Urothelium cell line (cell line): ENCODE data around the gene RAP1GAP2.
"Not testable (repeated sequence)": the region's sequence is repeated elsewhere in the genome, so short reads cannot be mapped to it uniquely, and the experiment has no call there.

Experiments
- DNase-seq: peaks from one replicate; pipeline ENCODE4 v3.0.0; 2011; ENCODE audit warnings: low spot score, mixed read lengths
- FAIRE-seq: peaks from 2 replicates; lab custom pipeline; 2011; peaks lifted over from hg19 to GRCh38; lab: Jason Lieb, UNC

The RAP1GAP2 gene

DNA sequence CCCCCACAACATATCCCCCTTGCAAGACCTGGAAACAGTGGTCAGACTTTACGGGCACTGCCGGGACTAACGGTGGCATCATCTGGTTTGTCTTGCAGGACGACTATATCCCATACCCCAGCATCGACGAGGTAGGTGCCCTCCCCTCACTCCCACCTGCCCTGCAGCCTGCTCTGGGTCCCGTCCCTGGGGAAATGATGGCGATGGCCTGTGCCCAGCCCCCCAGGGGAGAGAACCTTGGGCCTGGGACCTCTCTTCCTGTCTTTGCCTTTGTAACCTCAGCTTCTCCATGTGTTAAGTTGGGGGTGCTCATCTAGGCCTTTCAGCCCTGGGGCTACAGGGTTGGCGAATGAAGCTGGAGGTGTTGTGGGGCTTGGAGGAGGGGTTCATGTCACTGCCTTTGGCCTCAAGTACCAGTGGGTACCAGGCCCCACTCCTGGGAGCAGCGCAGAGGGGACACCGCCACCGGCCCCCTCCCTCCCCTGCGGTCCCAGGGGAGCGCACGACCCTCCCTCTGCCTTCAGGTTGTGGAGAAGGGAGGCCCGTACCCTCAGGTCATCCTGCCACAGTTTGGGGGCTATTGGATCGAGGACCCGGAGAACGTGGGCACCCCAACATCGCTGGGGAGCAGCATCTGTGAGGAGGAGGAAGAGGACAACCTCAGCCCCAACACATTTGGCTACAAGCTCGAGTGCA, 167.2 kb downstream of the RAP1GAP2 start:
- no peak for DNase-seq
- FAIRE-seq = no peak

DNA sequence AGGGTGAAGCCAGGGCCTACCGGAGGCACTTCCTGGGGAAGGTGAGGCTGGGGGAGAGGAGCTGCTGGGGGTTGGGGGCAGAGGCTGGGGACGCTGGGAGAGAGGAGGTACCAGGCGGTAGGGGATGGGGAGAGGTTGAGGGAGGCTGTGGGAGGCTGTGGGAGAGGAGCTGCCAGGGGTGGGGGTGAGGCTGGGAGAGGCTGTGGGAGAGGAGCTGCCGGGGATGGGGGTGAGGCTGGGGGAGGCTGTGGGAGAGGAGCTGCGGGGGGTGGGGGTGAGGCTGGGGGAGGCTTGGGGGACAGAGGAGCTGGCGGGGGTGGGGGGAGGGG, 167.8 kb downstream of the RAP1GAP2 start:
- no peak for FAIRE-seq
- DNase-seq = no peak

DNA sequence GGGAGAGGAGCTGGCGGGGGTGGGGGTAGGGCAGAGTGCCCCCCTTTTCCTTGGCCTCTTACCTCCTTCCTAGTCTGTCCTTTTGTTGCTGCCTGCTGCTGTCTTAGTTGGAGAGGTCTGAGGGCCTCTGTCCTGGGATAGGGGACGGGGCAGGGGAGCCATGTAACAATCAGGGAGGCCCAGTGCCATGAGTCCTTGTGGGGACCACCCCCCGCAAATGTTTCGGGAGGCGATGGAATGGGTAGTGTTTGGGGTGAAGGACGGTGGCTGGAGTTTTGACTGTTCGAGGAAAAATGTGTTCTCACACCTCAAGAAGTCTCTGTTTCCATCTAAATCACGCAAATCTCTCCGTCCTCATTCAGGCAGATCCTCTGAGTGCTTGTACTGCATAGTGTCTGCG, 168.1 kb downstream of the RAP1GAP2 start:
- FAIRE-seq = no peak
- no peak for DNase-seq

DNA sequence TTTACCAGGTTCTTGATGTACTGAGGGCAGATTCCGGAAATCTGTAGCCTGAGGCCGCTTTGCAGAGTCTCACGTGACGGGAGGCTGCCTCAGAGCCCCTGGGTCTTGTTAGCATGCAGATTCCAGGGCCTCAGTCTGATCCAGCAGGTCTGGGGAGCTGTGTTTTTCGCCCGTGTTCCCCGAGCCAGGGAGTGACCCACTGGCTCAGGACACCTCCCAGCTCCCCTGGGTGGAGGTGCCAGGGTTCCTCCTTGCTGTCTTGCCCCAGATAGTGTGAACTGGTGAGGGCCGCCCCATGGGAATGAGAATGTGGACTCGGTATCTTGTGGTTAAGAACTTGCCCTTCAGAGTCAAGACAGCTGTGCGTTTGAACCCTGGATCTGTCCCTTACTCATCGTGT, 168.6 kb downstream of the RAP1GAP2 start:
- DNase-seq = no peak
- FAIRE-seq = no peak

DNA sequence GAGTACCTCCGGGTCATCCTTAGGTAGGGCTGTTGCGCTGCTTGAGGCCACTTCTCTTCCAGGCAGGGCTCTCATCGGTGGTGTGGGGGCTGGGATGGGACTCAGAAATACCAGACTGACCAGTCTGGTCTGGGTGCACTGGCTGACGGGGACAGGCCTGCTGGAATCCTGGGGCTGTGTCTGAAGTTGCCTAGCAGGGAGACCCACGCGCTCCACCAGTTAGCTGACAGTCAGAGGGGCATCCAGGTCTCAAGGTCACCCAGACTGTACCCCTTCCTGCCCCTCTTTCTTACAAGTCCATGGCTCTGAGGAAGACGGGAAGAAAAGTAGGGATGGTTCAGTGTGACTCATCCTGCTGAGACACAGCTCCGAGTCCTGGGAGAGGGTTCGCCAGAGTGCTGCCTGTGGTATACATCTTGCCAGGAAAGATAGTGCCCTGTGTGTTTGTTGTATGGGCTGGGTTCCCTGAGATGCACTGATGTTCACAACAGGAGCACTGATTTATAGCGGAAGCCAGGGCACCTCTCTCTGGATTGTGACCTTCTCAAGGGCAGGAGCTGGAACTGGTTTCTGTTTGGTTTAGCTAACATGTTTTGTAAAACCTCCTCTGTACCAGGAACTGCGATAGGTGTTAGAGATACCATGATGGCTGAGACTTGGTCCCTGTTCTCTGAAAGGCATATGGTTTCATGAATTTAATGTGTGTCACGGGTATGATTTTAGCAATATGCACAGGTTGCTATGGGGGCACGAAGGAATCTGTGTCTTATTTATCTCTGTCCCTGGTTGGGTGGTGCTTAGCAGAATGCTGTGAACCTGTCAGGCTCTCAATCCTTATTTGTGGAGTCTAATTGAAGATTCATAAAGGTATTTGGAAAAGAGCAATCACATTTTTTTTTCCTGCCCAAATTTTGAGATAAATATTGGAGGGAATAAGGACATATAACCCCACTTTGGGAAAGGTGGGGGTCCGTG, 169.7 kb downstream of the RAP1GAP2 start:
- FAIRE-seq (no peak), DNase-seq (peak; percentile 53)

GRCh38 chr17:2967515-2967914, 171.3 kb downstream of the RAP1GAP2 start:
- DNase-seq (no peak), FAIRE-seq (no peak)

DNA sequence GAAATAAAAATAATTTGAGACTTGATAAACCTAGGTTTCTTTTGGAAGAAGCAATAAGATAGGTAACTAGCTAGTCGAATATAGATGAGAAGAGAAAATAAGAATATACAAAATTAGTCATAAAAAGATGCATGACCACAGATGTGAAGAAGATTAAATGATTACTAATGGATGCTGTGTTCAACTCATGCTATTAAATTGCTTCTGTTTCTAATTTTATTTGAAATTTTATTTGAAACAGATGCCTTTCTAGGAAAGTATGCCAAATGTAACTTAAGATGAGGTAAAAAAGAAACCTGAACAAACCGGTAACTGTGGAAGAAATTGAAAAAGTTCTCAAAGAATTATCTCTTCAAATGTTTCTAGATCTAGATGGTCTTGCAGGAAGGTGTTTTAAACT, 175.6 kb downstream of the RAP1GAP2 start:
- DNase-seq (no peak), FAIRE-seq (no peak)

DNA sequence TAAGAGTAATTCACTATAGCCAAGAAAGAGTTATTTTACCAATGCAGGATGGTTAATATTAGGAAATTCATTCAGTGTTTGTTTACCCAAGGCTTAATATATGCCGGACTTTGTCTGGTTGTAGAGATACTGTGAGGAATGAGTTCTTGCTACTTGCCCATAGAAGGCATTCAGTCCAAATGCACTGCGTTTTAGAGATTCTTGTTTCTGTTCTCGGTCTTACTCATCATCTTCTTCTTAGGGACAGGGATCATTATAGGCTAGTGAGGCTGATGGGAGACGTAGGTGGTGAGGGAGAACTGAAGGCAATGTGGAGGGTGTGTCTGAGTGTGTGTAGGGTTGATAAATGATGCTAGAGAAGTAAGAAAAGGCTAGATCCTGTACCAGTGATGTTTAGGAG, 176.5 kb downstream of the RAP1GAP2 start:
- no peak for FAIRE-seq

DNA sequence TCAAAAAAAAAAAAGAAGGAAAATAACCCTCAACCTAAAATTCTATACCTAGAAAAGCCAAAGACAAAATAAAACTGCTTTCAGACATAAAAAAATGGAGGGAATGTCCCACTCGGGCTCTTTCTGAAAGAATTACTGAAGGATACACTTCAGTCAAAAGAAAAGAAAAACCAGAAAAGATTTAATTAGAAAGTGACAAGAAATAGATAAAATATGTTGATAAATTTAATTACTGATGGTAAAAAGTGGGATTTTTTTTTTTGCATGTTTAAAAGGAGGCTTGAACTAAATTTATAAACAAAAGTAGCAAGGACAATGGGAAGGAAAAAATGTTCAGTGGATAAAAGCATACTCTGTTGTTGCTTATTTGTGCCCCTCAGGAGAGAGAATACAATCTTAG, 178.1 kb downstream of the RAP1GAP2 start:
- no peak for FAIRE-seq

More for the DNA sequence above, 176.5 kb downstream of the RAP1GAP2 start:
- no peak for DNase-seq

GRCh38 chr17:2975469-2975958, 179.3 kb downstream of the RAP1GAP2 start:
- FAIRE-seq (no peak), DNase-seq (peak; percentile 75)

More for the DNA sequence above, 178.1 kb downstream of the RAP1GAP2 start:
- DNase-seq = no peak

- DNase-seq = no peak
- FAIRE-seq = no peak
These were observed 180.9 kb downstream of the RAP1GAP2 start for GRCh38 chr17:2977157-2977556.

DNA sequence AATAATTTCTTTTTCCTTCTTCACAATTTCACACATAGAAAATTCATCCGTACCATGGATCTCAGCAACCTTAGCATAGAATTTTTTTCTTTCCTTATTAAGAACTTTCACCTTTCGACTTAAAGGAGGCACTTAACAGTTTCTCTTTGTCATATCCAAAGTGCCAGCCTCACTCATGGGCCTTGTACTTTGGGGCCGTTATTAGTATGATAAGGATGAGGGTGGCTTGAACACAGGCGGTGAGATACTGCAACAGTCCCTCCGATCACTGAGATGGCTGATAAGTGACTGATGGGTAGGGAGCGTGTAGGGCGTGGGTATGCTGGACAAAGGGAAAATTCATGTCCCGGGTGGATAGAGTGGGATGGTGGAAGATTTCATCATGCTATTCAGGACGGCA, 181.9 kb downstream of the RAP1GAP2 start:
- DNase-seq = no peak
- FAIRE-seq = no peak

DNA sequence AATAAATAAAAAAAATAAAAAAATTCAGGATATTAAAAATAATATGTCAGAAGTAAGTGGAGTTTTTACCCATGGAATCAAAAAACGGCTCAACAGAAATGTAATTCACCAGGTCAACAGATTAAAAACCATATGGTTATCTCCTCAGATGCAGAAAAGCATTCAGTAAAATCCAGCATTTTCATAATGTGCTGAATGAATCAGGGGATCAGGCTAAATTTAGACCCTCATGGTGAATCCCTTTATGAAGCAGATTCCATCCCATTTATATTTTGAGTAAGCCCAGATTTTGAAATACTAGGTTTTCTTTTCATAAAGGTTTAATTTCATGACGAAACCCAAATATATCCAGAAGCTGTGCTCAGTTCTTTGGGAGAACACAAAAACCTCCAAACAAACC, 182.8 kb downstream of the RAP1GAP2 start:
- FAIRE-seq (no peak), DNase-seq (no peak)

DNA sequence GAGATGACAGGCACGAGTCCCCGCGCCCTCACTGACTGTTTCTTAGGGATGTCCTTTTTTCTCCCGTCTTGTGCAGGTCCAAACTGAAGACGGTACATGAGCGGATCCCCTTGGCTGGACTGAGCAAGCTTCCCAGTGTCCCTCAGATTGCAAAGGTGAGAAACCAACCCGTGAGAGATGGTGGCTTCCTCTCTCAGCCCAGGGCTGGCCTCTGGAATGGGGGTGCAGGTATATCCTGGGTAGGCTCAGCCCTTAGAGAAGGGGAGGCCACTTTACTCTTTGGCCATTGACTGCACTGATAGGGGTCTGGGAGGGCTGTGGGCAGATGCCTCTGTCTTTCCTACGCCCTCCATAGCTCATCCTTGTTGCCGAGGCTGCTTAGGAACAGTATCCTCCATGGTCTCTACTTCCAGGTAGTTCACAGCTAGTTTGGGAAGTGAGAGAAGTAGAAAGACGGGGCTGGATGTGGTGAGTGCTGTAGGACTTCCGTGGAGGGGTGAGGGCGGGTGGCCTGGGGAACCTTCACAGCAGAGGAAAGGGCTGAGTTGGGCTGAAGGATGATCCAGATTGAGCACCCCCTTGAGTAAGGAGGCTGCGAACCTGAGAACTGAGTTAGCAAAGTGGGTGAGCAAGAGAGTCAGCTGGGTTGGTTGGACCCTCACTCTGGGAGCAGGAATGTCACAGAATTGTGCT, 184.1 kb downstream of the RAP1GAP2 start:
- FAIRE-seq = no peak

DNA sequence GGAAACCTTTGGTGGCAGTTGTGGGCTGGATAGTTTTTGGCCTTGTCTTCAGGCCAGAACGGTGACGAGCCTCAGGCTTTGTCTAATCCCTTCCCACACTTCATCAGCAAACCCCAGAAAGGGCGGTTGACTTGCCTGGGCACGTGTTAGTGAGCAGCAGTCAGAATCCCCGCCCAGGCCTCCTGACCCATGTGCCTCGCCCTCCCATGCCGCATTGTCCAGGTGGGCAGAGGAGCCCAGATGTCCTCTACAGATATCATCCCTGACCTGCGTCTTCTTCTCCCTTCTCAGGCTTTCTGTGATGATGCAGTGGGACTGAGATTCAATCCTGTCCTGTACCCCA, 184.6 kb downstream of the RAP1GAP2 start:
- FAIRE-seq (no peak), DNase-seq (no peak)

More for the DNA sequence above, 184.1 kb downstream of the RAP1GAP2 start:
- no peak for DNase-seq

GRCh38 chr17:2981325-2981724, 185.1 kb downstream of the RAP1GAP2 start:
- FAIRE-seq (no peak), DNase-seq (no peak)

DNA sequence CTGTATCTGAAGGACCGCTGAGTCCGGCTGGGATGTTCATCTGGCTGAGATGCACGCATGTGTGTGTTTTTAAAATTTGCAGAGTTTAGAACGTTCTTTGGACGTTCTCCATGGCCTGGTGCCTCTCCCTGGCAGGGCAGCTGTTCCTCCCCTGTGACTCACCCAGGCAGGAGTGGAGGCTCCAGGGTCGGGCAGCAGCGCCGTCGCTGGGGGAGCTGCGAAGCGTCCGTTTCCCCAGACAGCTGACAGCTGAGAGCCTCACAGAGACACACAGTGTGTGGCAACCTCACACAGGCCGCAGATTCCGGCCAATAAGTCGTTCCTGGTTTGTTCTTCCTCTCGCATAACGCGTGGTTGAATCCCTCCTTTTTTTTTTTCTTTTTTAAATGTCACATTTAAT, 186.6 kb downstream of the RAP1GAP2 start:
- FAIRE-seq (no peak), DNase-seq (no peak)

DNA sequence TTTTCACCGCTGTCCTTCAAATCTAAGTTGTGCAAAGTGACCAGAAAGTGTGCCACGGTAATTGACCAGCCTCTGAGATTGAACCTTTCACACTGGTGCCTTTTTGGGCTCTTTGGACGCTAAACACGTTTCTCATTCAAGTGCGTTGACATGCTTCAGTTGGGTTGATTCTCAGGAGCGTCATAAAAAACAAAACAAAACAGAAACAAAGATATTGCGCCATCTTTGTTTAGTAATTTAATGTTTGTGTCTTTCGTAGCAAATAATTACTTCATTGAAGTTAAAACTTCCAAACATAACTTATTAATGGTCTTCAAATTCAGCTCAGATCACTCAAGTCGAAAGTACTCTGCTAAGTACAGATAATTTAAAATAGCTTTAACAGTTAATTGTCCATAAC, 187.0 kb downstream of the RAP1GAP2 start:
- DNase-seq (no peak), FAIRE-seq (no peak)

GRCh38 chr17:2985318-2985717, 189.1 kb downstream of the RAP1GAP2 start:
- FAIRE-seq (no peak), DNase-seq (no peak)

DNA sequence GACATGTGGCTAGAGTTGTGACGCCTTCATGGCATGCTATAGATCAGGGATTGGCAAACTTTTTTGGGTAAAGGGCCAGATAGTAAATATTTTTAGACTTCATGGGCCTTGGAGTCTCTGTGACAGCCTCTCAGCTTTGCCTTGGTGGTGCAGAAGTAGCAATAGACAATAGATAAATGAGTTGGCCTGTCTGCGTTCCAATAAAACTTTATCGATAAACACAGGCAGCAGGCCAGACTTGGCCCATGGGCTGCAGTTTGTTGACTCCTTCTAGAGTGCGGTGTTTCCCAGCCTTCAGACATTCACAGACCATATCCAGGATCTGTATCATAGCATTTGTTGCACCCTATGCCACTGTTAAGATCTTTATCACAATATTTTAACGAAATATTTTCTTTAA, 190.7 kb downstream of the RAP1GAP2 start:
- DNase-seq (no peak), FAIRE-seq (no peak)

GRCh38 chr17:2989396-2989795, 193.2 kb downstream of the RAP1GAP2 start:
- FAIRE-seq, DNase-seq: not testable (repeated sequence)
